ENCODE data around the gene CYP11A1. TPM values are rescaled to one million over a fixed set of nuclear protein-coding genes. Genes with fewer than 3 reads are reported as not detected.

Gene CYP11A1
- total RNA-seq, 1 donor from 2014 or later: not detected

GRCh38 chr15:74343797-74344127 lies 23.7 kb downstream of the CYP11A1 start:
- no peak for FAIRE-seq
- no peaks in the 10 kb centered on the region for H3K27me3 ChIP-seq (ENCODE audit: control insufficient read depth, insufficient read depth, low read length)
- no peak for TF ChIP-seq CTCF (IDR thresholded peaks at IDR 0.05; ENCODE audit: insufficient read depth, low read length, severe bottlenecking)

GRCh38 chr15:74343127-74343796 lies 24.2 kb downstream of the CYP11A1 start:
- FAIRE-seq (no peak), DNase-seq (ENCODE audit: low read depth) (no peak)
- H3K4me3 ChIP-seq (ENCODE audit: low read depth, low read length): no peak overlapping the region
- TF ChIP-seq CTCF (IDR thresholded peaks at IDR 0.05; ENCODE audit: insufficient read depth, low read length, severe bottlenecking): no peak
- H3K36me3 ChIP-seq (ENCODE audit: control insufficient read depth, insufficient read depth, low read length): no peaks in the 10 kb centered on the region
- H3K27me3 ChIP-seq (ENCODE audit: control insufficient read depth, insufficient read depth, low read length): no peaks in the 10 kb centered on the region

More at GRCh38 chr15:74343797-74344127, 23.7 kb downstream of the CYP11A1 start:
- H3K36me3 ChIP-seq (ENCODE audit: control insufficient read depth, insufficient read depth, low read length): no peaks in the 10 kb centered on the region
- no peak for DNase-seq (ENCODE audit: low read depth)
- H3K4me3 ChIP-seq (ENCODE audit: low read depth, low read length): no peak overlapping the region

GRCh38 chr15:74340150-74340549 lies 27.3 kb downstream of the CYP11A1 start:
- Histone ChIP-seq H3K4me3 (ENCODE audit: low read depth, low read length) (no peak overlapping the region), H3K27me3 (ENCODE audit: control insufficient read depth, insufficient read depth, low read length) (no peaks in the 10 kb centered on the region), H3K36me3 (ENCODE audit: control insufficient read depth, insufficient read depth, low read length) (no peaks in the 10 kb centered on the region)
- DNase-seq (ENCODE audit: low read depth) (peak; percentile 81), FAIRE-seq (peak; percentile 32)
- no peak for TF ChIP-seq CTCF (IDR thresholded peaks at IDR 0.05; ENCODE audit: insufficient read depth, low read length, severe bottlenecking)

GRCh38 chr15:74339371-74339770 lies 28.1 kb downstream of the CYP11A1 start:
- Histone ChIP-seq H3K36me3 (ENCODE audit: control insufficient read depth, insufficient read depth, low read length) (no peaks in the 10 kb centered on the region), H3K27me3 (ENCODE audit: control insufficient read depth, insufficient read depth, low read length) (no peaks in the 10 kb centered on the region), H3K4me3 (ENCODE audit: low read depth, low read length) (no peak overlapping the region)
- FAIRE-seq (no peak), DNase-seq (ENCODE audit: low read depth) (no peak)
- no peak for TF ChIP-seq CTCF (IDR thresholded peaks at IDR 0.05; ENCODE audit: insufficient read depth, low read length, severe bottlenecking)

GRCh38 chr15:74338676-74339075 lies 28.8 kb downstream of the CYP11A1 start:
- DNase-seq (ENCODE audit: low read depth): no peak
- Histone ChIP-seq H3K36me3 (ENCODE audit: control insufficient read depth, insufficient read depth, low read length) (no peaks in the 10 kb centered on the region), H3K27me3 (ENCODE audit: control insufficient read depth, insufficient read depth, low read length) (no peaks in the 10 kb centered on the region), H3K4me3 (ENCODE audit: low read depth, low read length) (no peak overlapping the region)
- no peak for TF ChIP-seq CTCF (IDR thresholded peaks at IDR 0.05; ENCODE audit: insufficient read depth, low read length, severe bottlenecking)
- FAIRE-seq: no peak
